ENCODE results near the gene FRYL. TPM values are rescaled to one million over a fixed set of nuclear protein-coding genes. Genes with fewer than 3 reads are reported as not detected.

Gene FRYL
- total and polyA plus RNA-seq, 9 donors, result 14.9 to 38.3 (median 20.3) TPM

- H3K4me1 ChIP-seq (ENCODE audit: control insufficient read depth, insufficient read depth, low read length), result no peaks in the 10 kb centered on the region
- H3K9me3 ChIP-seq (replicated peaks; ENCODE audit: control insufficient read depth, low read depth, low read length), result no peaks in the 10 kb centered on the region
- no peaks in the 10 kb centered on the region for H3K27me3 ChIP-seq (ENCODE audit: control insufficient read depth, insufficient read depth, low read length)
- peaks cover 17% of the 10 kb centered on the region for H3K36me3 ChIP-seq (ENCODE audit: control insufficient read depth, insufficient read depth, low read length)
- WGBS (ENCODE audit: insufficient coverage), result no CpG with 5 or more reads among the region's 1 CpG
- no peak for DNase-seq
- no peak overlapping the region for H3K4me3 ChIP-seq (ENCODE audit: low read length)
- no peak overlapping the region for H3K27ac ChIP-seq (ENCODE audit: low read length)
Observed at GRCh38 chr4:48571471-48571870, 208.6 kb downstream of the FRYL start.

- Histone ChIP-seq H3K9me3 (replicated peaks; ENCODE audit: control insufficient read depth, low read depth, low read length) (no peaks in the 10 kb centered on the region), H3K4me3 (ENCODE audit: low read length) (no peak overlapping the region), H3K27ac (ENCODE audit: low read length) (no peak overlapping the region), H3K4me1 (ENCODE audit: control insufficient read depth, insufficient read depth, low read length) (no peaks in the 10 kb centered on the region), H3K27me3 (ENCODE audit: control insufficient read depth, insufficient read depth, low read length) (no peaks in the 10 kb centered on the region), H3K36me3 (ENCODE audit: control insufficient read depth, insufficient read depth, low read length) (peaks cover 15% of the 10 kb centered on the region)
- 83% methylated on average over 3 of the region's 9 CpGs for WGBS (ENCODE audit: insufficient coverage)
- no peak for DNase-seq
Observed at GRCh38 chr4:48570646-48571220, 209.3 kb downstream of the FRYL start.

GRCh38 chr4:48566034-48566384, 214.1 kb downstream of the FRYL start:
- H3K9me3 ChIP-seq (replicated peaks; ENCODE audit: control insufficient read depth, low read depth, low read length), result no peaks in the 10 kb centered on the region
- no peaks in the 10 kb centered on the region for H3K27me3 ChIP-seq (ENCODE audit: control insufficient read depth, insufficient read depth, low read length)
- H3K27ac ChIP-seq (ENCODE audit: low read length), result no peak overlapping the region
- H3K4me1 ChIP-seq (ENCODE audit: control insufficient read depth, insufficient read depth, low read length), result no peaks in the 10 kb centered on the region
- 57% methylated on average over 1 of the region's 3 CpGs for WGBS (ENCODE audit: insufficient coverage)
- DNase-seq, result no peak
- H3K36me3 ChIP-seq (ENCODE audit: control insufficient read depth, insufficient read depth, low read length), result peaks cover 16% of the 10 kb centered on the region
- no peak overlapping the region for H3K4me3 ChIP-seq (ENCODE audit: low read length)

GRCh38 chr4:48565362-48566033, 214.6 kb downstream of the FRYL start:
- H3K4me1 ChIP-seq (ENCODE audit: control insufficient read depth, insufficient read depth, low read length), result no peaks in the 10 kb centered on the region
- no CpG with 5 or more reads among the region's 5 CpGs for WGBS (ENCODE audit: insufficient coverage)
- H3K27me3 ChIP-seq (ENCODE audit: control insufficient read depth, insufficient read depth, low read length), result no peaks in the 10 kb centered on the region
- H3K36me3 ChIP-seq (ENCODE audit: control insufficient read depth, insufficient read depth, low read length), result peaks cover 16% of the 10 kb centered on the region
- no peaks in the 10 kb centered on the region for H3K9me3 ChIP-seq (replicated peaks; ENCODE audit: control insufficient read depth, low read depth, low read length)
- no peak for DNase-seq
- no peak overlapping the region for H3K27ac ChIP-seq (ENCODE audit: low read length)
- no peak overlapping the region for H3K4me3 ChIP-seq (ENCODE audit: low read length)

GRCh38 chr4:48564151-48564550, 215.9 kb downstream of the FRYL start:
- Histone ChIP-seq H3K27ac (ENCODE audit: low read length) (no peak overlapping the region), H3K4me1 (ENCODE audit: control insufficient read depth, insufficient read depth, low read length) (no peaks in the 10 kb centered on the region), H3K4me3 (ENCODE audit: low read length) (no peak overlapping the region), H3K27me3 (ENCODE audit: control insufficient read depth, insufficient read depth, low read length) (no peaks in the 10 kb centered on the region), H3K9me3 (replicated peaks; ENCODE audit: control insufficient read depth, low read depth, low read length) (no peaks in the 10 kb centered on the region), H3K36me3 (ENCODE audit: control insufficient read depth, insufficient read depth, low read length) (peaks cover 11% of the 10 kb centered on the region)
- DNase-seq, result no peak
- no CpG with 5 or more reads among the region's 3 CpGs for WGBS (ENCODE audit: insufficient coverage)

GRCh38 chr4:48558819-48559218, 221.3 kb downstream of the FRYL start:
- H3K36me3 ChIP-seq (ENCODE audit: control insufficient read depth, insufficient read depth, low read length), result peaks cover 34% of the 10 kb centered on the region
- WGBS (ENCODE audit: insufficient coverage), result 100% methylated on average over 2 of the region's 3 CpGs
- no peaks in the 10 kb centered on the region for H3K4me1 ChIP-seq (ENCODE audit: control insufficient read depth, insufficient read depth, low read length)
- no peak overlapping the region for H3K27ac ChIP-seq (ENCODE audit: low read length)
- no peaks in the 10 kb centered on the region for H3K9me3 ChIP-seq (replicated peaks; ENCODE audit: control insufficient read depth, low read depth, low read length)
- DNase-seq, result no peak
- no peak overlapping the region for H3K4me3 ChIP-seq (ENCODE audit: low read length)
- no peaks in the 10 kb centered on the region for H3K27me3 ChIP-seq (ENCODE audit: control insufficient read depth, insufficient read depth, low read length)

- no peak for DNase-seq
- peaks cover 29% of the 10 kb centered on the region for H3K36me3 ChIP-seq (ENCODE audit: control insufficient read depth, insufficient read depth, low read length)
Observed at GRCh38 chr4:48558026-48558425, 222.1 kb downstream of the FRYL start.

GRCh38 chr4:48557478-48557877, 222.6 kb downstream of the FRYL start:
- H3K27ac ChIP-seq (ENCODE audit: low read length), result no peak overlapping the region
- no peaks in the 10 kb centered on the region for H3K4me1 ChIP-seq (ENCODE audit: control insufficient read depth, insufficient read depth, low read length)
- H3K4me3 ChIP-seq (ENCODE audit: low read length), result no peak overlapping the region
- H3K36me3 ChIP-seq (ENCODE audit: control insufficient read depth, insufficient read depth, low read length), result peaks cover 30% of the 10 kb centered on the region
- WGBS (ENCODE audit: insufficient coverage), result 92% methylated on average over 2 of the region's 8 CpGs
- no peaks in the 10 kb centered on the region for H3K27me3 ChIP-seq (ENCODE audit: control insufficient read depth, insufficient read depth, low read length)
- no peak for DNase-seq
- no peaks in the 10 kb centered on the region for H3K9me3 ChIP-seq (replicated peaks; ENCODE audit: control insufficient read depth, low read depth, low read length)

More at GRCh38 chr4:48558026-48558425, 222.1 kb downstream of the FRYL start:
- Histone ChIP-seq H3K4me3 (ENCODE audit: low read length) (no peak overlapping the region), H3K4me1 (ENCODE audit: control insufficient read depth, insufficient read depth, low read length) (no peaks in the 10 kb centered on the region), H3K27me3 (ENCODE audit: control insufficient read depth, insufficient read depth, low read length) (no peaks in the 10 kb centered on the region), H3K9me3 (replicated peaks; ENCODE audit: control insufficient read depth, low read depth, low read length) (no peaks in the 10 kb centered on the region), H3K27ac (ENCODE audit: low read length) (no peak overlapping the region)
- WGBS (ENCODE audit: insufficient coverage), result no CpG with 5 or more reads among the region's 1 CpG

- H3K9me3 ChIP-seq (replicated peaks; ENCODE audit: control insufficient read depth, low read depth, low read length), result no peaks in the 10 kb centered on the region
- peaks cover 35% of the 10 kb centered on the region for H3K36me3 ChIP-seq (ENCODE audit: control insufficient read depth, insufficient read depth, low read length)
Observed at GRCh38 chr4:48556268-48556667, 223.8 kb downstream of the FRYL start.

GRCh38 chr4:48554606-48555005, 225.5 kb downstream of the FRYL start:
- H3K36me3 ChIP-seq (ENCODE audit: control insufficient read depth, insufficient read depth, low read length), result peaks cover 40% of the 10 kb centered on the region
- H3K9me3 ChIP-seq (replicated peaks; ENCODE audit: control insufficient read depth, low read depth, low read length), result no peaks in the 10 kb centered on the region
- 100% methylated on average over 1 of the region's 5 CpGs for WGBS (ENCODE audit: insufficient coverage)
- no peak overlapping the region for H3K27ac ChIP-seq (ENCODE audit: low read length)
- H3K27me3 ChIP-seq (ENCODE audit: control insufficient read depth, insufficient read depth, low read length), result no peaks in the 10 kb centered on the region
- no peak overlapping the region for H3K4me3 ChIP-seq (ENCODE audit: low read length)
- H3K4me1 ChIP-seq (ENCODE audit: control insufficient read depth, insufficient read depth, low read length), result no peaks in the 10 kb centered on the region
- DNase-seq, result no peak

More at GRCh38 chr4:48556268-48556667, 223.8 kb downstream of the FRYL start:
- DNase-seq, result no peak
- Histone ChIP-seq H3K4me3 (ENCODE audit: low read length) (no peak overlapping the region), H3K27me3 (ENCODE audit: control insufficient read depth, insufficient read depth, low read length) (no peaks in the 10 kb centered on the region), H3K27ac (ENCODE audit: low read length) (no peak overlapping the region), H3K4me1 (ENCODE audit: control insufficient read depth, insufficient read depth, low read length) (no peaks in the 10 kb centered on the region)
- 91% methylated on average over 2 of the region's 2 CpGs for WGBS (ENCODE audit: insufficient coverage)
